BE2C (cell line): ENCODE measurements around the gene MCRS1.
A peak's percentile ranks its signal among the peaks of the same experiment; 100 is the strongest.

Source experiments
- DNase-seq: peaks from one replicate; pipeline ENCODE4 v3.0.0-alpha.2; 2020
- H3K27me3 ChIP-seq: fragments of 250-450 bp; sonication (Bioruptor Pico); 2 replicates; pipeline ENCODE4 v1.5.1; 2020; ENCODE audit warnings: mild to moderate bottlenecking
- H3K36me3 ChIP-seq: fragments of 250-450 bp; sonication (Bioruptor Pico); 2 replicates; pipeline ENCODE4 v1.5.1; 2020; ENCODE audit warnings: mild to moderate bottlenecking
- H3K4me1 ChIP-seq: fragments of 250-450 bp; sonication (Bioruptor Pico); 2 replicates; pipeline ENCODE4 v1.5.1; 2020
- H3K4me3 ChIP-seq: 2 replicates; pipeline ENCODE4 v1.5.1; 2011; ENCODE audit warnings: low read depth, low read length
- H3K9me3 ChIP-seq: fragments of 250-450 bp; sonication (Bioruptor Pico); 2 replicates; pipeline ENCODE4 v1.5.1; 2020
- CTCF ChIP-seq: IDR thresholded peaks from 2 replicates; pipeline ENCODE4 v1.5.1; 2012; ENCODE audit warnings: mild to moderate bottlenecking, low read depth, low read length

MCRS1 gene

GRCh38 chr12:49577589-49578315 lies 9.8 kb upstream of the MCRS1 start:
- no peak for TF ChIP-seq CTCF
- no peak for DNase-seq
- Histone ChIP-seq H3K27me3 (no peaks in the 10 kb centered on the region), H3K4me1 (peaks cover 1% of the 10 kb centered on the region; the same call in 1 of the 2 replicates), H3K4me3 (no peak overlapping the region), H3K36me3 (peaks cover 15% of the 10 kb centered on the region), H3K9me3 (no peaks in the 10 kb centered on the region)

GRCh38 chr12:49568442-49569162 lies 660 bp upstream of the MCRS1 start:
- H3K27me3 ChIP-seq = no peaks in the 10 kb centered on the region
- H3K36me3 ChIP-seq = peaks cover 29% of the 10 kb centered on the region
- no peak for DNase-seq
- H3K4me3 ChIP-seq = peak overlapping the region; percentile 99
- H3K9me3 ChIP-seq = no peaks in the 10 kb centered on the region
- TF ChIP-seq CTCF = no peak
- H3K4me1 ChIP-seq = no peaks in the 10 kb centered on the region

- Histone ChIP-seq H3K27me3 (no peaks in the 10 kb centered on the region), H3K9me3 (no peaks in the 10 kb centered on the region), H3K4me1 (no peaks in the 10 kb centered on the region), H3K4me3 (peak overlapping the region; percentile 99), H3K36me3 (peaks cover 36% of the 10 kb centered on the region)
- no peak for DNase-seq
- no peak for TF ChIP-seq CTCF
Measured at GRCh38 chr12:49567302-49567610, 686 bp downstream of the MCRS1 start.

- DNase-seq = no peak
- Histone ChIP-seq H3K9me3 (no peaks in the 10 kb centered on the region), H3K4me1 (no peaks in the 10 kb centered on the region), H3K36me3 (peaks cover 45% of the 10 kb centered on the region), H3K4me3 (no peak overlapping the region), H3K27me3 (no peaks in the 10 kb centered on the region)
- no peak for TF ChIP-seq CTCF
Measured at GRCh38 chr12:49566361-49566760, 1.6 kb downstream of the MCRS1 start.

GRCh38 chr12:49565406-49566265 lies 2.3 kb downstream of the MCRS1 start:
- Histone ChIP-seq H3K4me1 (no peaks in the 10 kb centered on the region), H3K4me3 (no peak overlapping the region), H3K27me3 (no peaks in the 10 kb centered on the region), H3K36me3 (peaks cover 50% of the 10 kb centered on the region), H3K9me3 (no peaks in the 10 kb centered on the region)
- no peak for TF ChIP-seq CTCF
- DNase-seq = no peak
